Measurements from ENCODE around the gene SMPDL3B.

SMPDL3B gene

DNA sequence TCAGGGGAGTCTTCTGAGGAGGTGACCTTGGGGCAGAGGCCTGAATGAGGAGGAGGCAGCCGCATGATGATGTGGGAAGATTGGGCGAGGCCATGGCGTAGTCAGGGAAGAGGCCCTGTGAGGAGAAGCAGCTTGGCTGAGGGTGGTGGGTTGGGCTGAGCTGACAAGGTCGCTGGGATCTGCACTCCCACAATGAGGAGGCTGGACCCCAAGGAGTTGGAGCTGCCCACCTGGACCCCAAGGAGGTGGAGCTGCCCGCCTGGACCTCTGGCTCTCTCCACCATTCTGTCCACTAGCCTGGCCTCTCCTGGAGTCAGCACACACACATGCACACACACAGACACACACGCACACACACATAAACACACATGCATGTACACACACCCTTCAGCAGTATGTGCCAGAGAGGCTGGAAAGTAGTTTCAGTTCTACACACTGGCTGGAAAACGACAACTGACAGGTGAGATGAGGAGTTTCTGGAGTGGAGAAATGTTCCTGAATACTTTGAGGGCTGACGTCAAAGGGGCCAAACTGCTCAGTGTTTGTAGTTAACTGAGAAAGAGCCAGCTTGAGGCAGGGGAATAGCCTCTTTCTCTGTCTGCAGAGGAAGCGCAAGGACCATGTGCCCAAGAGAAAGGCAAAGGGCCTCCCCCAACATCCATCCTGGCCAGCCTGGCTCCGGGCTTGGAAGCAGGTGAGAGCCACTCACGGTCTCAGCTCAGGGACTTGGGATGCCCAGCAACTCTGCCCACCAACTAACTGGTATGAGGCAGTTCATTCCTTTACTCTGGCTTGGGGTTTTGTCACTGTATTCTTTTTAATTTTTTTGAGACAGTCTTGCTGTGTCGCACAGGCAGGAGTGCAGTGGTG, 7.1 kb downstream of the SMPDL3B start:
- no peaks in the 10 kb centered on the region for H3K36me3 ChIP-seq (ENCODE audit: control insufficient read depth, low read length)
- H3K27ac ChIP-seq (ENCODE audit: low read depth, low read length), result no peak overlapping the region
- peaks cover 4% of the 10 kb centered on the region for H3K4me1 ChIP-seq (ENCODE audit: control insufficient read depth, low read length)
- H3K27me3 ChIP-seq (ENCODE audit: control insufficient read depth, low read length), result no peaks in the 10 kb centered on the region
- H3K79me2 ChIP-seq (ENCODE audit: control insufficient read depth, low read length), result no peaks in the 10 kb centered on the region
- no peaks in the 10 kb centered on the region for H3F3A ChIP-seq (ENCODE audit: control insufficient read depth, insufficient read depth)
- H3K4me3 ChIP-seq (ENCODE audit: low read length), result no peak overlapping the region
- no peaks in the 10 kb centered on the region for H3K9me3 ChIP-seq (ENCODE audit: control insufficient read depth, insufficient read depth, low read length)
- H4K20me1 ChIP-seq (ENCODE audit: control insufficient read depth, insufficient read depth, low read depth, low read length), result no peaks in the 10 kb centered on the region
- H3K9me2 ChIP-seq (replicated peaks; ENCODE audit: control insufficient read depth, low read length), result no peaks in the 10 kb centered on the region
- no peak overlapping the region for H3K4me2 ChIP-seq (ENCODE audit: low read length)
- TF ChIP-seq EZH2phosphoT487 (IDR thresholded peaks at IDR 0.05; ENCODE audit: borderline replicate concordance, low read length) (no peak), CTCF (IDR thresholded peaks at IDR 0.05; ENCODE audit: low read depth, low read length, poor library complexity, severe bottlenecking) (no peak)

DNA sequence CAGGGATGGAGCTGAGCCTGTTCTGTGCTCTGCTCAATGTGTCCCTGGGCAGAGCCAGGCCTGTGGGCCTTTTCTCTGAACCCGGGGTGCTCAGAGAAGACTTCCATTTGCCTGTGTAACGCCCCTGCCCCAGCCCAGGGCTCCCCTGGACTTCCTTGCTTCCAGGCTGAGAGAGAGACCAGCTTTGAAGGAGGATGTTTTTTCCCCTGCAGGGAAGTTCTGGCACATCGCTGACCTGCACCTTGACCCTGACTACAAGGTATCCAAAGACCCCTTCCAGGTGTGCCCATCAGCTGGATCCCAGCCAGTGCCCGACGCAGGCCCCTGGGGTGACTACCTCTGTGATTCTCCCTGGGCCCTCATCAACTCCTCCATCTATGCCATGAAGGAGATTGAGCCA, 10.2 kb downstream of the SMPDL3B start:
- Histone ChIP-seq H3K9me2 (replicated peaks; ENCODE audit: control insufficient read depth, low read length) (no peaks in the 10 kb centered on the region), H3K79me2 (ENCODE audit: control insufficient read depth, low read length) (no peaks in the 10 kb centered on the region), H3K4me1 (ENCODE audit: control insufficient read depth, low read length) (peaks cover 3% of the 10 kb centered on the region), H4K20me1 (ENCODE audit: control insufficient read depth, insufficient read depth, low read depth, low read length) (no peaks in the 10 kb centered on the region), H3K4me2 (ENCODE audit: low read length) (no peak overlapping the region), H3K4me3 (ENCODE audit: low read length) (no peak overlapping the region), H3K27ac (ENCODE audit: low read depth, low read length) (no peak overlapping the region), H3F3A (ENCODE audit: control insufficient read depth, insufficient read depth) (no peaks in the 10 kb centered on the region), H3K36me3 (ENCODE audit: control insufficient read depth, low read length) (no peaks in the 10 kb centered on the region), H3K27me3 (ENCODE audit: control insufficient read depth, low read length) (no peaks in the 10 kb centered on the region), H3K9me3 (ENCODE audit: control insufficient read depth, insufficient read depth, low read length) (no peaks in the 10 kb centered on the region)
- TF ChIP-seq CTCF (IDR thresholded peaks at IDR 0.05; ENCODE audit: low read depth, low read length, poor library complexity, severe bottlenecking) (no peak), EZH2phosphoT487 (IDR thresholded peaks at IDR 0.05; ENCODE audit: borderline replicate concordance, low read length) (no peak)

DNA sequence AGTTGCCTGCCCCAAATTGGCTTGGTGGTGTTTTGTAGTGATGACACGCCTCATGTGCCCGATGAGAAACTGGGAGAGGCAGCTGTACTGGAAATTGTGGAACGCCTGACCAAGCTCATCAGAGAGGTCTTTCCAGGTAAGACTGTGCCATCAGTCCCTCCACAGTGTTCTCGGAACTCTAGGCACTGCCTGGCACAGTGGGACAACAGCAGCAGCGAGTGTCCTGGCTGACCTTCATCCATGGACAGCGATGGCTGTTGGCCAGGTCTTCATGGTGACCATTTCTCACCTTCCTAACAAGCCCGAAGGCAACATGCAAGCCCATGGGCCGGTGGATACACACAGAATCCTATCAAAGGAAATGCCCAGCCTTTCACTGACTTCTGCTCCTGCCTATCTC, 14.2 kb downstream of the SMPDL3B start:
- no peaks in the 10 kb centered on the region for H3K27me3 ChIP-seq (ENCODE audit: control insufficient read depth, low read length)
- no peak overlapping the region for H3K27ac ChIP-seq (ENCODE audit: low read depth, low read length)
- H4K20me1 ChIP-seq (ENCODE audit: control insufficient read depth, insufficient read depth, low read depth, low read length), result no peaks in the 10 kb centered on the region
- TF ChIP-seq CTCF (IDR thresholded peaks at IDR 0.05; ENCODE audit: low read depth, low read length, poor library complexity, severe bottlenecking), result no peak
- TF ChIP-seq EZH2phosphoT487 (IDR thresholded peaks at IDR 0.05; ENCODE audit: borderline replicate concordance, low read length), result no peak
- no peaks in the 10 kb centered on the region for H3F3A ChIP-seq (ENCODE audit: control insufficient read depth, insufficient read depth)
- H3K4me1 ChIP-seq (ENCODE audit: control insufficient read depth, low read length), result no peaks in the 10 kb centered on the region
- H3K36me3 ChIP-seq (ENCODE audit: control insufficient read depth, low read length), result no peaks in the 10 kb centered on the region
- no peak overlapping the region for H3K4me3 ChIP-seq (ENCODE audit: low read length)
- no peaks in the 10 kb centered on the region for H3K9me2 ChIP-seq (replicated peaks; ENCODE audit: control insufficient read depth, low read length)
- H3K9me3 ChIP-seq (ENCODE audit: control insufficient read depth, insufficient read depth, low read length), result no peaks in the 10 kb centered on the region
- no peaks in the 10 kb centered on the region for H3K79me2 ChIP-seq (ENCODE audit: control insufficient read depth, low read length)
- no peak overlapping the region for H3K4me2 ChIP-seq (ENCODE audit: low read length)
